GM12878 (cell line): ENCODE results near the gene EHMT2. TPM values are rescaled to one million over a fixed set of nuclear protein-coding genes. Genes with fewer than 3 reads are reported as not detected.

Experiments used
- FOS ChIP-seq: IDR thresholded peaks from 3 replicates; pipeline ENCODE4 v1.6.1; 2011; ENCODE audit warnings: borderline replicate concordance; ENCODE audit not compliant: insufficient read length; ENCODE audit errors: extremely low read depth
- NFXL1 ChIP-seq: fragments of 450-650 bp; IDR thresholded peaks from 2 replicates; pipeline ENCODE4 v1.6.1; 2017; ENCODE audit warnings: antibody characterized with exemption, mild to moderate bottlenecking, borderline replicate concordance
- NR2C1 ChIP-seq: fragments of 450-650 bp; IDR thresholded peaks from 2 replicates; pipeline ENCODE4 v1.6.1; 2017; ENCODE audit warnings: antibody characterized with exemption, mild to moderate bottlenecking, moderate library complexity
- PKNOX1 ChIP-seq: fragments of 450-650 bp; IDR thresholded peaks from 2 replicates; pipeline ENCODE4 v1.6.1; 2016; ENCODE audit warnings: mild to moderate bottlenecking
- PRDM15 ChIP-seq: fragments of 450-650 bp; formaldehyde crosslinking; IDR thresholded peaks from 2 replicates; pipeline ENCODE4 v1.4.0; 2020; ENCODE audit warnings: mild to moderate bottlenecking, moderate library complexity
- ZBTB40 ChIP-seq: fragments of 450-650 bp; IDR thresholded peaks from 2 replicates; pipeline ENCODE4 v1.6.1; 2016; ENCODE audit warnings: mild to moderate bottlenecking, moderate library complexity, borderline replicate concordance
- polyA plus RNA-seq, 11 experiments: library from polyadenylated mRNA; depleted of rRNA in 4 of 11; unstranded in 6 of 11; stranded (reverse) in 5 of 11; fragments of >200 nt; fragmentation: Nextera tagmentation in 4 of 11; fragmentation: Illumina TruSeq in 1 of 11; extraction: Ambion mirVana in 4 of 11; extraction: Trizol in 1 of 11; gene quantifications; 1 replicate in 1 of 11; 2 replicates in 10 of 11; pipeline versions ENCODE4 v1.2.1 to v1.2.3, GENCODE V29; 2011 to 2016; ENCODE audit warnings: inconsistent platforms in 2 of 11, missing spikeins in 2 of 11, low read depth in 1 of 11
- total RNA-seq, 4 experiments: library from RNA; depleted of rRNA in 3 of 4; stranded (reverse); fragments of >200 nt in 3 of 4; fragmentation: Illumina TruSeq in 1 of 4; extraction: Trizol in 1 of 4; gene quantifications; 2 replicates each; pipeline versions ENCODE4 v1.2.1 to v1.2.3, GENCODE V29; 2013 to 2021
- TF ChIP-seq, protein P1 (sequence below): IDR thresholded peaks from 2 replicates; pipeline ENCODE4 v1.6.1; 2012; ENCODE audit warnings: improper control_type of control experiment, low read depth, low read length; ENCODE audit not compliant: insufficient replicate concordance
- TF ChIP-seq, protein P2 (sequence below): fragments of 450-650 bp; IDR thresholded peaks from 2 replicates; pipeline ENCODE4 v1.6.1; 2017; ENCODE audit warnings: borderline replicate concordance

Gene EHMT2
- total and polyA plus RNA-seq, 10 of the 15 experiments (the other 5 are each of a cell fraction or from before 2014, with no cell fraction given): 1.7 to 53.2 (median 36.3) TPM

- TF ChIP-seq, protein P1, sequence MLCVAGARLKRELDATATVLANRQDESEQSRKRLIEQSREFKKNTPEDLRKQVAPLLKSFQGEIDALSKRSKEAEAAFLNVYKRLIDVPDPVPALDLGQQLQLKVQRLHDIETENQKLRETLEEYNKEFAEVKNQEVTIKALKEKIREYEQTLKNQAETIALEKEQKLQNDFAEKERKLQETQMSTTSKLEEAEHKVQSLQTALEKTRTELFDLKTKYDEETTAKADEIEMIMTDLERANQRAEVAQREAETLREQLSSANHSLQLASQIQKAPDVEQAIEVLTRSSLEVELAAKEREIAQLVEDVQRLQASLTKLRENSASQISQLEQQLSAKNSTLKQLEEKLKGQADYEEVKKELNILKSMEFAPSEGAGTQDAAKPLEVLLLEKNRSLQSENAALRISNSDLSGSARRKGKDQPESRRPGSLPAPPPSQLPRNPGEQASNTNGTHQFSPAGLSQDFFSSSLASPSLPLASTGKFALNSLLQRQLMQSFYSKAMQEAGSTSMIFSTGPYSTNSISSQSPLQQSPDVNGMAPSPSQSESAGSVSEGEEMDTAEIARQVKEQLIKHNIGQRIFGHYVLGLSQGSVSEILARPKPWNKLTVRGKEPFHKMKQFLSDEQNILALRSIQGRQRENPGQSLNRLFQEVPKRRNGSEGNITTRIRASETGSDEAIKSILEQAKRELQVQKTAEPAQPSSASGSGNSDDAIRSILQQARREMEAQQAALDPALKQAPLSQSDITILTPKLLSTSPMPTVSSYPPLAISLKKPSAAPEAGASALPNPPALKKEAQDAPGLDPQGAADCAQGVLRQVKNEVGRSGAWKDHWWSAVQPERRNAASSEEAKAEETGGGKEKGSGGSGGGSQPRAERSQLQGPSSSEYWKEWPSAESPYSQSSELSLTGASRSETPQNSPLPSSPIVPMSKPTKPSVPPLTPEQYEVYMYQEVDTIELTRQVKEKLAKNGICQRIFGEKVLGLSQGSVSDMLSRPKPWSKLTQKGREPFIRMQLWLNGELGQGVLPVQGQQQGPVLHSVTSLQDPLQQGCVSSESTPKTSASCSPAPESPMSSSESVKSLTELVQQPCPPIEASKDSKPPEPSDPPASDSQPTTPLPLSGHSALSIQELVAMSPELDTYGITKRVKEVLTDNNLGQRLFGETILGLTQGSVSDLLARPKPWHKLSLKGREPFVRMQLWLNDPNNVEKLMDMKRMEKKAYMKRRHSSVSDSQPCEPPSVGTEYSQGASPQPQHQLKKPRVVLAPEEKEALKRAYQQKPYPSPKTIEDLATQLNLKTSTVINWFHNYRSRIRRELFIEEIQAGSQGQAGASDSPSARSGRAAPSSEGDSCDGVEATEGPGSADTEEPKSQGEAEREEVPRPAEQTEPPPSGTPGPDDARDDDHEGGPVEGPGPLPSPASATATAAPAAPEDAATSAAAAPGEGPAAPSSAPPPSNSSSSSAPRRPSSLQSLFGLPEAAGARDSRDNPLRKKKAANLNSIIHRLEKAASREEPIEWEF: no peak
- no peak for TF ChIP-seq FOS
- TF ChIP-seq, protein P2, sequence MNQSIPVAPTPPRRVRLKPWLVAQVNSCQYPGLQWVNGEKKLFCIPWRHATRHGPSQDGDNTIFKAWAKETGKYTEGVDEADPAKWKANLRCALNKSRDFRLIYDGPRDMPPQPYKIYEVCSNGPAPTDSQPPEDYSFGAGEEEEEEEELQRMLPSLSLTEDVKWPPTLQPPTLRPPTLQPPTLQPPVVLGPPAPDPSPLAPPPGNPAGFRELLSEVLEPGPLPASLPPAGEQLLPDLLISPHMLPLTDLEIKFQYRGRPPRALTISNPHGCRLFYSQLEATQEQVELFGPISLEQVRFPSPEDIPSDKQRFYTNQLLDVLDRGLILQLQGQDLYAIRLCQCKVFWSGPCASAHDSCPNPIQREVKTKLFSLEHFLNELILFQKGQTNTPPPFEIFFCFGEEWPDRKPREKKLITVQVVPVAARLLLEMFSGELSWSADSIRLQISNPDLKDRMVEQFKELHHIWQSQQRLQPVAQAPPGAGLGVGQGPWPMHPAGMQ: no peak
- no peak for TF ChIP-seq PRDM15 (CRISPR knock-in tag)
- no peak for TF ChIP-seq ZBTB40
- no peak; the same call in 1 of the 2 replicates for TF ChIP-seq NR2C1
- no peak for TF ChIP-seq PKNOX1
- TF ChIP-seq NFXL1: no peak
Measured at GRCh38 chr6:31901953-31902643, 4.6 kb upstream of the EHMT2 start, which contains the start of gene ZBTB12 (continued).
